Measurements from ENCODE around the gene ACYP2.

Gene ACYP2

GRCh38 chr2:54341656-54342055 lies 226.2 kb downstream of the ACYP2 start:
- H3K36me3 ChIP-seq (ENCODE audit: insufficient read depth, low read length): no peaks in the 10 kb centered on the region
- no peak overlapping the region for H3K4me3 ChIP-seq (ENCODE audit: low read depth in 1 of 2, low read length in 2 of 2)
- H3K9me3 ChIP-seq (ENCODE audit: insufficient read depth, low read length, severe bottlenecking): no peaks in the 10 kb centered on the region
- H3K27me3 ChIP-seq (ENCODE audit: insufficient read depth, low read length, poor library complexity): peaks cover 4% of the 10 kb centered on the region
- ATAC-seq (ENCODE audit: insufficient read depth, low read depth) (no peak), DNase-seq (no peak)
- H3K4me1 ChIP-seq (ENCODE audit: insufficient read depth, low read length): no peaks in the 10 kb centered on the region
- TF ChIP-seq EZH2 (IDR thresholded peaks at IDR 0.05; ENCODE audit: borderline replicate concordance, low read depth, low read length, severe bottlenecking) (no peak), CTCF (IDR thresholded peaks at IDR 0.05; ENCODE audit: borderline replicate concordance, extremely low read depth, low read length, poor library complexity, severe bottlenecking) (no peak)
- H2AFZ ChIP-seq (ENCODE audit: low read depth, low read length): no peak overlapping the region
- H3K9ac ChIP-seq (ENCODE audit: low read depth, low read length): no peak overlapping the region
- no peaks in the 10 kb centered on the region for H4K20me1 ChIP-seq (ENCODE audit: insufficient read depth, low read length)
- no peaks in the 10 kb centered on the region for H3K79me2 ChIP-seq (ENCODE audit: insufficient read depth, low read length)
- H3K4me2 ChIP-seq (ENCODE audit: insufficient read depth, low read length): no peak overlapping the region
- H3K27ac ChIP-seq (ENCODE audit: low read length): no peak overlapping the region

GRCh38 chr2:54342603-54343002 lies 227.2 kb downstream of the ACYP2 start:
- TF ChIP-seq EZH2 (IDR thresholded peaks at IDR 0.05; ENCODE audit: borderline replicate concordance, low read depth, low read length, severe bottlenecking) (no peak), CTCF (IDR thresholded peaks at IDR 0.05; ENCODE audit: borderline replicate concordance, extremely low read depth, low read length, poor library complexity, severe bottlenecking) (no peak)
- DNase-seq: no peak

GRCh38 chr2:54347622-54348021 lies 232.2 kb downstream of the ACYP2 start:
- DNase-seq: no peak
- H3K4me1 ChIP-seq (ENCODE audit: insufficient read depth, low read length): no peaks in the 10 kb centered on the region
- H3K4me3 ChIP-seq (ENCODE audit: low read depth in 1 of 2, low read length in 2 of 2): no peak overlapping the region
- no peak overlapping the region for H3K9ac ChIP-seq (ENCODE audit: low read depth, low read length)
- H3K79me2 ChIP-seq (ENCODE audit: insufficient read depth, low read length): no peaks in the 10 kb centered on the region
- no peak for ATAC-seq (ENCODE audit: insufficient read depth, low read depth)
- no peak overlapping the region for H2AFZ ChIP-seq (ENCODE audit: low read depth, low read length)
- no peak overlapping the region for H3K27ac ChIP-seq (ENCODE audit: low read length)
- no peaks in the 10 kb centered on the region for H3K9me3 ChIP-seq (ENCODE audit: insufficient read depth, low read length, severe bottlenecking)
- H4K20me1 ChIP-seq (ENCODE audit: insufficient read depth, low read length): no peaks in the 10 kb centered on the region
- H3K4me2 ChIP-seq (ENCODE audit: insufficient read depth, low read length): no peak overlapping the region
- no peaks in the 10 kb centered on the region for H3K36me3 ChIP-seq (ENCODE audit: insufficient read depth, low read length)
- TF ChIP-seq CTCF (IDR thresholded peaks at IDR 0.05; ENCODE audit: borderline replicate concordance, extremely low read depth, low read length, poor library complexity, severe bottlenecking) (no peak), EZH2 (IDR thresholded peaks at IDR 0.05; ENCODE audit: borderline replicate concordance, low read depth, low read length, severe bottlenecking) (no peak)
- H3K27me3 ChIP-seq (ENCODE audit: insufficient read depth, low read length, poor library complexity): peaks cover 2% of the 10 kb centered on the region

More at GRCh38 chr2:54342603-54343002, 227.2 kb downstream of the ACYP2 start:
- Histone ChIP-seq H3K4me1 (ENCODE audit: insufficient read depth, low read length) (no peaks in the 10 kb centered on the region), H2AFZ (ENCODE audit: low read depth, low read length) (no peak overlapping the region), H3K27me3 (ENCODE audit: insufficient read depth, low read length, poor library complexity) (peaks cover 4% of the 10 kb centered on the region), H3K9ac (ENCODE audit: low read depth, low read length) (no peak overlapping the region), H3K79me2 (ENCODE audit: insufficient read depth, low read length) (no peaks in the 10 kb centered on the region), H3K9me3 (ENCODE audit: insufficient read depth, low read length, severe bottlenecking) (no peaks in the 10 kb centered on the region), H3K4me3 (ENCODE audit: low read depth in 1 of 2, low read length in 2 of 2) (no peak overlapping the region), H3K27ac (ENCODE audit: low read length) (no peak overlapping the region), H3K36me3 (ENCODE audit: insufficient read depth, low read length) (no peaks in the 10 kb centered on the region), H4K20me1 (ENCODE audit: insufficient read depth, low read length) (no peaks in the 10 kb centered on the region), H3K4me2 (ENCODE audit: insufficient read depth, low read length) (no peak overlapping the region)
- ATAC-seq (ENCODE audit: insufficient read depth, low read depth): no peak

- DNase-seq (no peak), ATAC-seq (ENCODE audit: insufficient read depth, low read depth) (no peak)
- H3K4me3 ChIP-seq (ENCODE audit: low read depth in 1 of 2, low read length in 2 of 2): no peak overlapping the region
- H3K9ac ChIP-seq (ENCODE audit: low read depth, low read length): no peak overlapping the region
- H3K79me2 ChIP-seq (ENCODE audit: insufficient read depth, low read length): no peaks in the 10 kb centered on the region
- no peak overlapping the region for H3K4me2 ChIP-seq (ENCODE audit: insufficient read depth, low read length)
- H3K27ac ChIP-seq (ENCODE audit: low read length): no peak overlapping the region
- H3K36me3 ChIP-seq (ENCODE audit: insufficient read depth, low read length): no peaks in the 10 kb centered on the region
- no peaks in the 10 kb centered on the region for H3K9me3 ChIP-seq (ENCODE audit: insufficient read depth, low read length, severe bottlenecking)
- H3K4me1 ChIP-seq (ENCODE audit: insufficient read depth, low read length): no peaks in the 10 kb centered on the region
- H4K20me1 ChIP-seq (ENCODE audit: insufficient read depth, low read length): no peaks in the 10 kb centered on the region
- peaks cover 2% of the 10 kb centered on the region for H3K27me3 ChIP-seq (ENCODE audit: insufficient read depth, low read length, poor library complexity)
- TF ChIP-seq CTCF (IDR thresholded peaks at IDR 0.05; ENCODE audit: borderline replicate concordance, extremely low read depth, low read length, poor library complexity, severe bottlenecking) (no peak), EZH2 (IDR thresholded peaks at IDR 0.05; ENCODE audit: borderline replicate concordance, low read depth, low read length, severe bottlenecking) (no peak)
- H2AFZ ChIP-seq (ENCODE audit: low read depth, low read length): no peak overlapping the region
Observed at GRCh38 chr2:54348646-54349045, 233.2 kb downstream of the ACYP2 start.

Measured in DND-41 (cell line).